NCI-H2227 (cell line): ENCODE data around the gene C17orf107.
"Not testable (repeated sequence)": the region's sequence is repeated elsewhere in the genome, so short reads cannot be mapped to it uniquely, and the experiment has no call there.

Source experiments
- DNase-seq: peaks from one replicate; lab custom pipeline; 2025; ENCODE audit not compliant: unreplicated experiment; lab: John Stamatoyannopoulos, UW

The C17orf107 gene

DNA sequence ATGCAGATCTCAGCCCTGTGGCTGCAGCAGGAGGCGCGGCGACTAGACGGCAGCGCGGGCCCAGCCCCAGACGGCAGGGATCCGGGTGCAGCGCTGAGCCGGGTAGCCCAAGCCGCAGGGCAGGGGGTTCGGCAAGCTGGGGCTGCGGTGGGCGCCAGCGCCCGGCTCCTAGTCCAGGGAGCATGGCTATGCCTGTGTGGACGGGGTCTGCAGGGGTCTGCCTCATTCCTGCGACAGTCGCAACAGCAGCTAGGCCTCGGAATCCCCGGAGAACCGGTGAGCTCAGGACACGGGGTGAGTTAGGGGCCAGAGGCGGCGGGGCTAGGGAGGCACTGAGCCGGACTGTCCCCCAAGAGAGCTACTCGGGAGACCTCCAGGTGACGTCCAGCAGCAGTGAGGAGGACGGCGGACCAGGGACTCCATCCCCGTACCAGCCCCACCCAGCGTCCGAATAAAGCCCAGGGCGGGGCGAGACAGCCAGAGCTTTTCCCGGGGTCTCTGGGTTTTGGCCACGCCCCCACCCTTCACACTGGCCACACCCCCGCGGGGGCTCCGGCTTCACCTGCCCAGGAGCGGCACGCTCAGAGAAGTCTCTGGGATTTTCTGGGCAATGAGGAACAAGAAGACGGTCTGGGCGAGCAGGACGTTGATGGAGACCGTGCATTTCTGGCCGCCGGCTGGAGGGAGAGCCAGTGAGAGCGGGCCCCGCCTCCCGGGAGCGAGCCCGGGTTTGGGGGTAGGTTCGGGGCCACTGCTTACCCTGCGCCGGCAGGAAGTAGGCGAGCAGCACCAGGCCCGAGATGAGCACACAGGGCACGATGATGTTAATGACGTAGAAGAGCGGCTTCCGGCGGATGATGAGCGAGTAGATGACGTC is 1.1 kb downstream of the C17orf107 start:
- DNase-seq = no peak

DNA sequence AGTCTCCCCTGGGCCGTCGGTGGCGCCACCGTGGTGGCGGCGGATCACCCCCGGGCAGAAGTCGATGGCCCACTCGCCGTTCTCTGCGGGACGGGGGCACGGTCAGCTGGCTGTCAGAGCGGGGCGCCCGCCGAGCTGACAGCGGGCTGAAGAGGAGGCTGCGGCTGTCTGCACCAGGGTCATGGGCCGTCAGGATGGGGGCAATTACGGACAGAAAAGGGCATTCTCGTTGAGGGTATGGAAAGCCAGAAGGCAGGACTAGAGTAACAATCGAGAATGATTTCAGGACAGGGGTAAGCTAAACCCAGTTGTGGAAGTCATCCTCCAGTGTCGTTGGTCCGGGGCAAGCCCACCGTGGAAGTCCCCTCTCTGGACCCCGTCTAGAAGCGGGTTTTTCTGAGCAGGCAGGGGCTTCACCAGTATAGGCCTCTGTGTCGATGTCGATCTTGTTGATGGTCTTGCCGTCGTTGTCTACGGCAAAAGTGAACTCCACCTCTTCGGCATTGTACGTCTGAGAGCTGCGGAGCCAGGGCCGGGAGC is 1.8 kb downstream of the C17orf107 start:
- no peak for DNase-seq

DNA sequence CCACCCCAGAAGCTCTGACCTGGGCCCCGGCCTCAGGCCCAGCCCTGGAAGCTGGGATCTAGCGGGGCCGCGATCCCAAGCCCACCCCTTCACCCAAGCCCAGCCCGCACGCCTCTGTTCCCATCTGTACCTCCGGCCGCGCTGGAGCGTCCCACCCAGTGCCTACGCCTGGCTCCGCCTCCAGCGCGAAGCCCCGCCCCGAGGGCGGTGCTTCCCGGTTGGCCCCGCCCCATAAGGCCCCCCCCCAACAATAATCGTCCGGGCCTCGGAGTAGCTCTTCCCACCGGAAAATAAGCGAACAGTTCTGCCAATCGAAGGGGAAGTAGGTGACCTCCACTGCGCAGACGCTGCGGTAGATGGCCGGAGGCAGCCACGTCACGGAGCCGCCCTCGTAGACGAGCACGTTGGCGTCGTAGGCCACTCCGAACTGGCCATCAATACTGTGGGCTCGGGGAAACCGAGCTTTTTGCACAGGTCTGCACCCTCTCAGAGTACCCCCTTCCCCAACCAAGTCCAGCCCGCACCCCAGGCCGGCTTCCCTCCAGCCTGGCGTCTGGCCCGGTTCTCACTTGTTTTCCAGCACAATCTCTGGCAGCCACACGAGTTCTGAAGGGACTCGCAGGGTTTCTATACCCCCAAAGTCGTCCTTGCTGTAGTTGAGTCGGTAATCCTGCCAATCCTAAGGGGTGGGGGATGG is 2.5 kb downstream of the C17orf107 start:
- no peak for DNase-seq

DNA sequence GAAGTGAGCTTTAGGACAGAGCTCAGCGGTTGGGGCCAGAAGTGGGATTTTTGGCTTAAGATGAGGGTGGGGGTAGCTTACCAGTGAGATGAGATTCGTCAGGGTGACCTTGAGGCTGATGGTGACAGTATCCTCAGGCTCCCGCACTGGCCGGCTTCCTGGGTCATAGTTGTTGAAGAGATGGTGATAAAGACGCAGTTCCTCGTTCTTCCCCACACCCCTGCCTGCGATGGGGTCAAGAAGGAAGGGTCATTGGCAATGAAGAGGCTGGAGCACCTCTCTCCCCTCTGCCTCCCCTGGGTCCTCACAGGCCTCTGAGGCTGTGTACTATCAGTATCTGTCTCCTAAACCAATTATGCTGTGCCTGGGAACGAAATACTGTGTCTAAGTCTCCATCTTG is 3.2 kb downstream of the C17orf107 start:
- DNase-seq = no peak

DNA sequence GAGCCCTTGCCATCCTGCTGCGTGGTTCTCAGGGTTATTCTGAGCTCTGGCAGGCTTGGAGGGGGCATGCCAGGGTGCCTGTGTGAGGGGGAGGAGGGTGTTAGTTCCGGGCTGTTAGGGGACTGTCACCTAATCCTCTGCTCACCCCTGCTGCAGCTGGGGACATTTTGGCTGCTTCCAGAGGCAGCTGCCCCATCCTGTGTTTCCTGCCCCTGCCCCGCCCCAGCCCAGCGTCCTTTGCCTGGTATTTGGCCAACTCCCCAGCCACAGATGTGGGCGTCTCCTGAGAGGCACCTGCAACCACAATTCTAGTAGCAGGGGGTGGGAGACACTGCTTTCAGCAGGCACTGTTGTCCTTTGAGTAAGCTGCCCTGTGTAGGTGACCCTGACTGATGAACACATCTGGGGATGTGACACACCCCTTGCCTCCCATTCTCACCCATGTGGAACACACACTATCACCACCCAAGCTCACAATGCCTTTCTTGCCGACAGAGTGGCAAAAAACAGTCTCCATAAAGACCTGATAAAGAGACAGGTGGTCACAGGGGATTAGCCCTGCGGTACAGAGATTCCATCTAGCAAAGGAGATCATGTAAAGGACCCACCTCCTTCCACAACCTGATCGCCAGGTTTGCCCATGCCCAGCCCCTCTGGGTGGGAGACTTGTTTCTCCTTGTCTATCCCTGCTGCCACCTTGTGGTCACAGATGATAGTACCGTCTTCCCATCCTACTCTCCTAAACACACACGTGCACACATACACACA is 3.9 kb downstream of the C17orf107 start, which contains the start of gene CHRNE:
CHRNE (minus strand) TSS at position 48 of the 768 bp plus-strand sequence; CDS start at position 13, 35 bp downstream.
- peak; percentile 86 for DNase-seq

DNA sequence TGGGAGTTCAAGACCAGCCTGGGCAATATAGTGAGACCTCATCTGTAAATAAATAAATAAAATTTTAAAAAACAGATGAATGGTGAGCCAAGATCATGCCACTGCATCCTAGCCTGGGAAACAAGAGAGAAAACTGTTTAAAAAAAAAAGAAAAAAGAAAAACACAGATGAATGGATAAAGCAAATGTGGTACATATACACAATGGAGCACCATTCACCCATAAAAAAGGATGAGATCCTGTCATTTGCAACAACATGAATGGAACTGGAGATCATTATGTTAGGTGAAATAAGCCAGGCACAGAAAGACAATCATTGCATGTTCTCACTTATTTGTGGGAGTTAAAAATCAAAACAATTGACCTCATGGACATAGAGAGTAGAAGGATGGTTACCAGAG is 7.3 kb downstream of the C17orf107 start:
- not testable (repeated sequence) for DNase-seq

DNA sequence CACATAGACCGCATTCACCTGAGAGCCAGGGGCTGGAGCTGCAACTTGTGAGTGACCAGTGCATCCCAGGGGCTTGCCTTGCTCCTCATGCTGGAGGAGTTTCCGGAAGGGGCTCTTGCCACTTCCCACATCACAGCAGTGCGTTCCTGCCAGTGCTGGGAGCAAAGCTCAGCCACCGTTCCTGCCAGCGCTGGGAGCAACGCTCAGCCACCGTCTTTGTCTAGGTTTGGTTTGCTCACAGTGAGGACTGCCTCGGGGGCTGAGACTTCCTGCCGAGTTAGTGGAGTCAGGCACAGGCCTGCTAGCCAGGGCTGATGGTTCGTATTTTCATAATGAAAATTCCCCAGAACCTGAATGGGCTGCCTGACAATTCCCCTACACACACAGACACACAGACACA is 9.0 kb downstream of the C17orf107 start:
- peak; percentile 12 for DNase-seq

DNA sequence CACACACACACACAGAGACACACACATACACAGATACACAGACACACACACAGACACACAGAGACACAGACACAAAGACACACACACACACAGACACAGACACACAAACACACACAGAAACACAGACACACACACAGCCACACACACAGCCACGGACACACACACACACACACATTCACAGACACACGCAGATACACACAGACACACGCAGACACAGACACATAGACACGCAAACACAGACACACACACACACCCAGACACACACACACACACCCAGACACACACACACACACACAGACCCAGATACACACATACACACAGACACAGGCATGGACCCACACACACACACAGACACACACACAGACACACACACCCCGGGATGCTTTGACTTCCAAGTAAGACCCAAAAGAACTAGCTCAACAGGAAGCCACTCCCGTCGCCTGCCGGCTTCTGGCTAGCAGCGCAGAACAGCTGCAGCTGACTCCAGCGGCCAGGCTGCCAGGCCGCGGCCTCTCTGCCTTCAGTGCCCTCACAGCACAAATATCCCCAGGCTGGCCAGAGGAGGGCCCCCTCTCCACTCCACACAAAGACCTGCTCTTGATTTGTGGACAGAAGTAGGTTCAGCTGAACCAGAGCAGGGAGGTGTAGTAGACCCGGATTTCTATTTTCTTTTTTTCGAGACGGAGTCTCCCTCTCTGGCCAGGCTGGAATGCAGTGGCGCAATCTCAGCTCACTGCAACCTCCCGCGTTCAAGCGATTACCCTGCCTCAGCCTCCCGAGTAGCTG is 9.6 kb downstream of the C17orf107 start:
- DNase-seq = peak; percentile 42

DNA sequence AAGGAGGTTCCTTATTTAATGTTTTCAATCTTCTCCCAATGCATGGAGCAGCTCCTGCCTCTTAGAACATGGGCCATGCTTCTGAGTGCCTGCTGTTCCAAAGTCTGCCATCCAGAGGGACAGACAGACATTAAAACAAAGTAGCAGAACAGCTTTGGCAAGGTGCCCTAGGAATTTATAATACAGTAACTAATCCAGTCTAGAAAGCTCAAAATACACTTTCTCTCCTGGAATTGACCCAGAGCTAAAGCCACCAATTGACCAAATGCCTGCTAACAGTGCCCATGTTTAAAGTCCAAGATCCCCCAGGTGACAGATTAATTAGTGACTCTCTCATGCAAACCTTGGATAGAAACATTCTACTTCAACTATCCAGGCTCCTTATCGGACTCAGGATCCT is 14.7 kb downstream of the C17orf107 start:
- no peak for DNase-seq

DNA sequence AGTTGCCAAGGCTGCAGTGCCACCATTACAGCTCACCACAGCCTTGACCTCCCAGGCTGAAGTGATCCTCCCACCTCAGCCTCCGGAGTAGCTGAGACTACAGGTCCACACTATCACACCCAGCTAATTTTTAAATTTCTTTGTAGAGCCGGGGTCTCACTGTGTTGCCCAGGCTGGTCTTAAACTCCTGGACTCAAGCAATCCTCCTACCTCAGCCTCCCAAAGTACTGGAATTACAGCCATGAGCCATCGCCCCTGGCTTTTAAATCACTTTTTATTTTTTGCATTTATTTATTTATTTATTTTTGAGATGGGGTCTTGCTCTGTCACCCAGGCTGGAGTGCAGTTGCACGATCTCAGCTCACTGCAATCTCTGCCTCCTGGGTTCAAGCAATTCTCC is 15.2 kb downstream of the C17orf107 start:
- not testable (repeated sequence) for DNase-seq

DNA sequence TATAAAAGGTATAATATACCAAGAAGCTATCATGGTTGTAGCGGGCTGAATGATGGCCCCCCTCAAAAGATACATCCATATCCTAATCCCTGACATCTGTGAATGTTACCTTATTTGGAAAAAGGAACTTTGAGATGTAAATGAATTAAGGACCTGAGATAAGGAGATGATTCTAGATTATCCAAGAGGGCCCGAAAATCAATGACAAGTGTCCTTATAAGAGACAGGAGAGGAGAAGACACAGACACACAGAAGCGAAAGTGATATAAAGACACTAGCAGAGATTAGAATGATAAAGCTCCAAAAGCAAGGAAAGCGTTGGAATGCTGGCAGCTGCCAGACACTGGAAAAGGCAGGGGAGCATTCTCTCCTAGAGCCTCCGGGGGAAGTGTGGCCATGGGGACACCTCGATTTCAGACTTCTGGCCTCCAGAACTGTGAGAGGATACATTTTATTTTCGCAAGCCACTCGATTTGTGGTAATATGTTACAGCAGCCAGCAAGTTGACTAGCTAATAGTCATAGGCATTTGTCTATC is 20.2 kb downstream of the C17orf107 start:
- no peak for DNase-seq

DNA sequence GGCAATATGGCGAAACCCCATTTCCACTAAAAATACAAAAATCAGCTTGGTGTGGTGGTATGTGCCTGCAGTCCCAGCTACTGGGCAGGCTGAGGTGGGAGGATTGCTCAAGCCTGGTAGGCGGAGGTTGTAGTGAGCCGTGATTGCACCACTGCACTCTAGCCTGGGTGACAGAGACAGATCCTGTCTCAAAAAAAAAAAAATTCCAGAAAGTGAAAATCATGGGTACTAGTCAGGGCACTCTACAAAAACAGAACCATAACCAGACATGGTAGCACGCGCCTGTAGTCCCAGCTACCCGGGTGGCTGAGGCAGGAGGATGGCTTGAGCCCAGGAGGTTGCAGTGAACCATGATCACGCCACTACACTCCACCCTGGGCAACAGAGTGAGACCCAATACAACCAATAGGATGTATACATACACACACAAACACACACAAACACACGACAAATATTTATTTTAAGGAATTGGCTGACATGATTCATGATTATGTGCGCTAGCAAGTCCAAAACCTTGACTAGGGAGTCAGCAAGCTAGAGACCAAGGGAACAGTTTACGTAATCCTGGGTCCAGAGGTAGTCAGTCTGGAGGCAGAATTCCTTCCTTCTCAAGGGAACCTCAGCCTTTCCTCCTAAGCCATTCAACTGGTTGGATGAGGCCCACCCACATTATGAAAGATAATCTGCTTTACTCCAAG is 21.2 kb downstream of the C17orf107 start:
- no peak for DNase-seq

DNA sequence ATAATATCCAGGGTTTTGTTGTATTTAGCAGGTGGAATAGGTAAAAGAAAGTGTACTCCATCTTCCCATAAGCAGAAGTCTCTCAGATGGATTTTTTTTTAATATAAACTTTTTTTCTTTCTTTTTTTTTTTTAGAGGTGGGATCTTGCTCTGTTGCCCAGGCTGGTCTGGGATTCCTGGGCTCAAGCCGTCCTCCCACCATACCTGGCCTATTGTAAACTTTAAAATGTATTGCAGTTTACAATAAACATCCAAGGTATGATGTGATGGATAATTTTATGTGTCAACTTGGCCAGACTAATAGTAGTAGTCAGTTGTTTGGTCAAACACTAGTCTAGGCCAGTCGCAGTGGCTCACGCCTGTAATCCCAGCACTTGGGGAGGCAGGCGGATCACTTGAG is 22.0 kb downstream of the C17orf107 start:
- no peak for DNase-seq

DNA sequence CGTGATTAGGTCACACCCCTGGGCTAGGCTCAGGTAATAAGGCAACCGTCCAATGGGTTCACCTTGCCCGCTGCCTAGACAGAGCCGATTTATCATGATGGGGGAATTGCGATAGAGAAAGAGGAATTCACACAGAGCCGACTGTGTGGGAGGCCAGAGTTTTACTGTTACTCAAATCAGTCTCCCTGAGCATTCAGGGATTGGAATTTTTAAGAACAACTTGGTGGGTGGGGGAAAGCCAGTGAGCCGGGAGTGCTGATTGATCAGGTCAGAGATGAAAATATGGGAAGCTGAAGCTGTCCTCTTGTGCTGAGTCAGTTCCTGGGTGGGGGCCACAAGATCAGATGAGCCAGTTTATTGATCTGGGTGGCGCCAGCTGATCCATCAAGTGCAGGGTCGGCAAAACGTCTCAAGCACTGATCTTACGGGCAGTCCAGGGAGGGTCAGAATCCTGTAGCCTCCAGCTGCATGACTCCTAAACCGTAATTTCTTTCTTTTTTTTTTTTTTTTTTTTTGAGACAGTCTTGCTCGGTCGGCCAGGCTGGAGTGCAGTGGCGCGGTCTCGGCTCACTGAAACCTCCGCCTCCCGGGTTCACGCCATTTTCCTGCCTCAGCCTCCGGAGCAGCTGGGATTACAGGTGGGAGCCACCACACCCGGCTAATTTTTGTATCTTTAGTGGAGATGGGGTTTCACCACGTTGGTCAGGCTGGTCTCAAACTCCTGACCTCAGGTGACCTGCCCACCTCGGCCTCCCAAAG is 27.4 kb downstream of the C17orf107 start:
- not testable (repeated sequence) for DNase-seq

DNA sequence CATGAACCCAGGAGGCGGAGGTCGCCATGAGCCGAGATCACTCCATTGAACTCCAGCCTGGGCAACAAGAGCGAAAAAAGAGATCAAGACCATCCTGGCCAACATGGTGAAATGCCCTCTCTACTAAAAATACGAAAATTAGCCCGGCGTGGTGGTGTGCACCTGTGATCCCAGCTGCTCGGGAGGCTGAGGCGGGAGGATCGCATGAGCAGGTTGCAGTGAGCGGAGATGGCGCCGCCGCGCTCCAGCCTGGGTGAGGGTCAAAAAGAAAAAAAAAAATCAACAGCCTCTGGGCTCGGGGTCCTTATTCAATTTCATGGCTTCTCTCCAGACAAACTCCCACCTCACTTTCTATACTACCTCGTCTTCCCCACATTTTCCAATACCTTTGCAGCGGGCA is 29.5 kb downstream of the C17orf107 start:
- no peak for DNase-seq

DNA sequence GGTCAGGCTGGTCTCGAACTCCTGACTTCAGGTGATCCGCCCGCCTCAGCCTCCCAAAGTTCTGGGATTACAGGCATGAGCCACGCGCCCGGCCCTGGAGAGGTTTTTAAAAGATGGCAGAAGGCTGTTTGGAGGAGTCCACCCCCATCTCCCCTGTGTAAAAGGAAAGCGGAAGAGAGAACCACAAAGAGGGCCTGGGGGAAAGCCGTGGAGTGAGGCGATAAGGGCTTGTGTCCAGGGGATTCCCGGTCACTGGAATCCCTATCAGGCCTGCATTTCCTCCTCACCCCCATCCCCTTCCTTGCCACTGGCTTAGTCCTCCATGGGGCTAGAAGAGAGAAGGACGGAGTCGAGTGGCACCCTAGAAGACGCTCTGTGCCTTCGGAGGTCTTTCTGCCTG is 32.6 kb downstream of the C17orf107 start, which contains the start of gene GP1BA:
GP1BA (plus strand) TSS at position 315 of the 400 bp plus-strand sequence. CDS start 328 bp downstream, outside the sequence.
- no peak for DNase-seq

DNA sequence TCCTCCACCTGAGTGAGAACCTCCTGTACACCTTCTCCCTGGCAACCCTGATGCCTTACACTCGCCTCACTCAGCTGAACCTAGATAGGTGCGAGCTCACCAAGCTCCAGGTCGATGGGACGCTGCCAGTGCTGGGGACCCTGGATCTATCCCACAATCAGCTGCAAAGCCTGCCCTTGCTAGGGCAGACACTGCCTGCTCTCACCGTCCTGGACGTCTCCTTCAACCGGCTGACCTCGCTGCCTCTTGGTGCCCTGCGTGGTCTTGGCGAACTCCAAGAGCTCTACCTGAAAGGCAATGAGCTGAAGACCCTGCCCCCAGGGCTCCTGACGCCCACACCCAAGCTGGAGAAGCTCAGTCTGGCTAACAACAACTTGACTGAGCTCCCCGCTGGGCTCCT is 33.4 kb downstream of the C17orf107 start:
- DNase-seq = no peak

DNA sequence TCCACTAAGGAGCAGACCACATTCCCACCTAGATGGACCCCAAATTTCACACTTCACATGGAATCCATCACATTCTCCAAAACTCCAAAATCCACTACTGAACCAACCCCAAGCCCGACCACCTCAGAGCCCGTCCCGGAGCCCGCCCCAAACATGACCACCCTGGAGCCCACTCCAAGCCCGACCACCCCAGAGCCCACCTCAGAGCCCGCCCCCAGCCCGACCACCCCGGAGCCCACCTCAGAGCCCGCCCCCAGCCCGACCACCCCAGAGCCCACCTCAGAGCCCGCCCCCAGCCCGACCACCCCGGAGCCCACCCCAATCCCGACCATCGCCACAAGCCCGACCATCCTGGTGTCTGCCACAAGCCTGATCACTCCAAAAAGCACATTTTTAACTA is 34.3 kb downstream of the C17orf107 start:
- DNase-seq = no peak
